PC-3 (cell line): ENCODE data around the gene IL23R. TPM values are rescaled to one million over a fixed set of nuclear protein-coding genes. Genes with fewer than 3 reads are reported as not detected.

Experiments
- ATAC-seq: fragments of 200-7000 bp; cut with Tn5 transposase; 2 replicates; pipeline ENCODE4 v1.9.1; 2020; ENCODE audit warnings: mild to moderate bottlenecking, moderate library complexity
- BruUV-seq: library from RNA; stranded (reverse); fragments of 400-500 nt; replicated peaks from 2 replicates; lab custom pipeline; 2021; lab: Mats Ljungman, UMichigan
- CTCF ChIA-PET: fragments of 300-600 bp; sonication (Branson Sonifier 250); formaldehyde crosslinking; loops from one replicate; lab custom pipeline; 2022; ENCODE audit warnings: antibody characterized with exemption; lab: Charles Lee
- POLR2A ChIA-PET: fragments of 300-600 bp; sonication (Branson Sonifier 250); formaldehyde crosslinking; loops from one replicate; lab custom pipeline; 2022; ENCODE audit warnings: antibody characterized with exemption; ENCODE audit not compliant: unreplicated experiment; lab: Charles Lee
- DNase-seq: peaks from one replicate; pipeline ENCODE4 v3.0.0-alpha.2; 2015
- H2AFZ ChIP-seq: fragments of 300-600 bp; sonication (generic); 2 replicates; pipeline ENCODE4 v1.6.0; 2016; ENCODE audit warnings: antibody characterized with exemption, low read length
- H3F3A ChIP-seq: fragments of 300-600 bp; sonication (generic); one replicate; pipeline ENCODE4 v1.6.0; 2017; ENCODE audit warnings: antibody characterized with exemption, low read length, control low read depth, mild to moderate bottlenecking; ENCODE audit not compliant: unreplicated experiment
- H3K27ac ChIP-seq: fragments of 300-600 bp; sonication (generic); 2 replicates; pipeline ENCODE4 v1.5.1; 2016; ENCODE audit warnings: mild to moderate bottlenecking, low read length
- H3K27me3 ChIP-seq: fragments of 300-600 bp; sonication (generic); 2 replicates; pipeline ENCODE4 v1.6.1; 2016; ENCODE audit warnings: low read length, mixed read lengths
- H3K36me3 ChIP-seq: fragments of 300-600 bp; sonication (generic); 2 replicates; pipeline ENCODE4 v1.6.1; 2016; ENCODE audit warnings: low read depth, mixed run types, low read length, mixed read lengths
- H3K4me1 ChIP-seq: fragments of 300-600 bp; sonication (generic); 2 replicates; pipeline ENCODE4 v1.5.1; 2016; ENCODE audit warnings: low read length; ENCODE audit not compliant: insufficient read depth
- H3K4me2 ChIP-seq: fragments of 300-600 bp; sonication (generic); 2 replicates; pipeline ENCODE4 v1.6.0; 2016; ENCODE audit warnings: low read length
- H3K4me3 ChIP-seq: fragments of 300-600 bp; sonication (generic); 2 replicates; pipeline ENCODE4 v1.5.1; 2016; ENCODE audit warnings: mild to moderate bottlenecking, low read length, mixed read lengths
- H3K79me2 ChIP-seq: fragments of 300-600 bp; sonication (generic); 2 replicates; pipeline ENCODE4 v1.6.1; 2017; ENCODE audit warnings: low read length, mixed read lengths
- H3K9ac ChIP-seq: fragments of 300-600 bp; sonication (generic); 2 replicates; pipeline ENCODE4 v1.6.0; 2016; ENCODE audit warnings: mild to moderate bottlenecking, low read length
- H3K9me2 ChIP-seq: fragments of 300-600 bp; sonication (generic); replicated peaks from 2 replicates; pipeline ENCODE4 v1.6.1; 2016; ENCODE audit warnings: mixed run types, low read length, mixed read lengths
- H3K9me3 ChIP-seq: fragments of 300-600 bp; sonication (generic); 2 replicates; pipeline ENCODE4 v1.6.1; 2016; ENCODE audit warnings: low read length, mixed read lengths
- H4K20me1 ChIP-seq: fragments of 300-600 bp; sonication (generic); 2 replicates; pipeline ENCODE4 v1.6.1; 2016; ENCODE audit warnings: low read length, mixed read lengths
- EZH2 ChIP-seq: fragments of 300-600 bp; sonication (generic); IDR thresholded peaks from one replicate; pipeline ENCODE4 v1.6.1; 2017; ENCODE audit warnings: antibody characterized with exemption, mild to moderate bottlenecking, low read length; ENCODE audit not compliant: unreplicated experiment
- EZH2phosphoT487 ChIP-seq: fragments of 300-600 bp; sonication (generic); IDR thresholded peaks from 2 replicates; pipeline ENCODE4 v1.6.1; 2018; ENCODE audit warnings: mild to moderate bottlenecking, antibody characterized with exemption, low read length, borderline replicate concordance
- intact Hi-C: fragments of 100-400 bp; cut with micrococcal nuclease; formaldehyde crosslinking; loops from 2 replicates; pipeline ENCODE4 v1.9.0; 2023
- total RNA-seq: library from RNA; depleted of rRNA; stranded (reverse); fragments of >200 nt; gene quantifications from 2 replicates; pipeline ENCODE4 v1.2.3, GENCODE V29; 2014
- TF ChIP-seq, protein P1 (sequence below): fragments of 300-600 bp; sonication (generic); conservative IDR thresholded peaks from 2 replicates; pipeline ENCODE4 v1.5.1; 2017; ENCODE audit warnings: antibody characterized with exemption, low read depth, mild to moderate bottlenecking, low read length

Gene IL23R
- total RNA-seq, 1 experiment from 2014 or later = not detected

DNA sequence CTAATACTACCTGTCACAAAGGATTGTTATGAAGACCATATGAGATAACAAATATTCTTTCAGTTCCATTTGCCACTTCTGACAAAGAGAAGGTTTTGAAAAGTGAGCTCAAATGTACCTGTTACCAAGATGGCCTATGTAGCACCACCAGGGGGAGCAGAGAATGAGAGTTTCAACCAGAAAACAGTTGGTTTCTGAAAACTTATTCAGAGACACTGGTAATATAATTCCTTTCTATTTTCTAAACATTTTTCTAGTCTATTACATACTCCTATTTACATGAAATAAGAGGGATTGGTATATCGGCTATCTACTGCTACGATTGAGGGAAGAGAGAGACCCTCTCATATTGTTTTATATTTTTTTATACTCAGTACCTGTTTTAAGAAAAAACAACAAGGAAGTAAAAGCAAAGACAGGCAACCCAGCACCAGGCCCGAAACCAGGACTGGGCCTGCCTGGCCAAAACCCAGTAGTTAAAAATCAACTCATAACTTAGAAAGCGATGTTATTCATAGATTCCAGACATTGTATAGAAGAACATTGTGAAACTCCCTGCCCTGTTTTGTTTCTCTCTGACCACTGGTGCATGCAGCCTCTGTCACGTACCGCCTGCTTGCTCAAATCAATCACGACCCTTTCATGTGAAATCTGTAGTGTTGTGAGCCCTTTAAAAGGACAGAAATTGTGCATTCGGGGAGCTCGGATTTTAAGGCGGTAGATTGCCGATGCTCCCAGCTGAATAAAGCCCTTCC lies 48.3 kb downstream of the IL23R start:
- intact Hi-C loops = loop anchor here (1.0 kb wide), 1 partner anchor 286 kb away; no protein-coding TSS in a partner anchor
- no TSS peak for BruUV-seq
- DNase-seq (peak; percentile 68), ATAC-seq (peak; percentile 60)
- H3K9me2 ChIP-seq = no peaks in the 10 kb centered on the region
- no peak for TF ChIP-seq EZH2
- TF ChIP-seq, protein P1, sequence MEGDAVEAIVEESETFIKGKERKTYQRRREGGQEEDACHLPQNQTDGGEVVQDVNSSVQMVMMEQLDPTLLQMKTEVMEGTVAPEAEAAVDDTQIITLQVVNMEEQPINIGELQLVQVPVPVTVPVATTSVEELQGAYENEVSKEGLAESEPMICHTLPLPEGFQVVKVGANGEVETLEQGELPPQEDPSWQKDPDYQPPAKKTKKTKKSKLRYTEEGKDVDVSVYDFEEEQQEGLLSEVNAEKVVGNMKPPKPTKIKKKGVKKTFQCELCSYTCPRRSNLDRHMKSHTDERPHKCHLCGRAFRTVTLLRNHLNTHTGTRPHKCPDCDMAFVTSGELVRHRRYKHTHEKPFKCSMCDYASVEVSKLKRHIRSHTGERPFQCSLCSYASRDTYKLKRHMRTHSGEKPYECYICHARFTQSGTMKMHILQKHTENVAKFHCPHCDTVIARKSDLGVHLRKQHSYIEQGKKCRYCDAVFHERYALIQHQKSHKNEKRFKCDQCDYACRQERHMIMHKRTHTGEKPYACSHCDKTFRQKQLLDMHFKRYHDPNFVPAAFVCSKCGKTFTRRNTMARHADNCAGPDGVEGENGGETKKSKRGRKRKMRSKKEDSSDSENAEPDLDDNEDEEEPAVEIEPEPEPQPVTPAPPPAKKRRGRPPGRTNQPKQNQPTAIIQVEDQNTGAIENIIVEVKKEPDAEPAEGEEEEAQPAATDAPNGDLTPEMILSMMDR = peak; percentile 79
- H3K4me2 ChIP-seq = no peak overlapping the region
- POLR2A ChIA-PET = no interaction called here
- H2AFZ ChIP-seq = no peak overlapping the region
- no peaks in the 10 kb centered on the region for H3K4me1 ChIP-seq
- H3K36me3 ChIP-seq = no peaks in the 10 kb centered on the region
- no peaks in the 10 kb centered on the region for H3F3A ChIP-seq
- H4K20me1 ChIP-seq = no peaks in the 10 kb centered on the region
- no peaks in the 10 kb centered on the region for H3K27me3 ChIP-seq
- no peak overlapping the region for H3K9ac ChIP-seq
- no peaks in the 10 kb centered on the region for H3K79me2 ChIP-seq
- no peak overlapping the region for H3K4me3 ChIP-seq
- H3K9me3 ChIP-seq = no peaks in the 10 kb centered on the region
- CTCF ChIA-PET = interaction anchor here (0.6 to 2.9 kb wide), 6 partner anchors 9 to 286 kb away, joined by 3 to 18 read pairs (median 5); no protein-coding TSS in a partner anchor
- no peak overlapping the region for H3K27ac ChIP-seq

DNA sequence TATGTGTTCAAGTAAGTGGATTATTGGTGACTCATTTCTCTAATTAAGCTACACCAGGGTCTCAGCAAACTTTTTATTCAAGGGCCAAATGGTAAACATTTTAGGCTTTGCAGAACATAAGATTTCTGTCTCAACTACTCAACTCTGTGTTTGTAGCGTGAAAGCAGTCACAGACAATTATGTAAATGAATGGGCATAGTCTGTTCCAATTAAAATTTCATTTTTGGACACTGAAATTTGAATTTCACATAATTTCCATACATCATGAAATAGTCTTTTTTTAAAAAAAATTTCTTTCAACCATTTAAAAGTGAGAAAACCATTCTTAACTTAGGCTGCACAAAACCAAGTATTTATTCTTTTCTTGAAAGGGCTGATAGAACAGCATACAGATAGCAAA lies 50.1 kb downstream of the IL23R start:
- H2AFZ ChIP-seq = no peak overlapping the region
- ChIA-PET POLR2A (no interaction called here), CTCF (no interaction called here)
- H3K9me3 ChIP-seq = no peaks in the 10 kb centered on the region
- H3K9me2 ChIP-seq = no peaks in the 10 kb centered on the region
- intact Hi-C loops = no loop called here
- no peaks in the 10 kb centered on the region for H3K36me3 ChIP-seq
- ATAC-seq (no peak), DNase-seq (no peak)
- no peaks in the 10 kb centered on the region for H3K4me1 ChIP-seq
- no peak overlapping the region for H3K27ac ChIP-seq
- no peak overlapping the region for H3K4me3 ChIP-seq
- H3K9ac ChIP-seq = no peak overlapping the region
- no peaks in the 10 kb centered on the region for H4K20me1 ChIP-seq
- H3K27me3 ChIP-seq = no peaks in the 10 kb centered on the region
- H3K79me2 ChIP-seq = no peaks in the 10 kb centered on the region
- no TSS peak for BruUV-seq
- no peaks in the 10 kb centered on the region for H3F3A ChIP-seq
- H3K4me2 ChIP-seq = no peak overlapping the region
- TF ChIP-seq EZH2 = no peak
- TF ChIP-seq, protein P1 = no peak
- no peak for TF ChIP-seq EZH2phosphoT487

DNA sequence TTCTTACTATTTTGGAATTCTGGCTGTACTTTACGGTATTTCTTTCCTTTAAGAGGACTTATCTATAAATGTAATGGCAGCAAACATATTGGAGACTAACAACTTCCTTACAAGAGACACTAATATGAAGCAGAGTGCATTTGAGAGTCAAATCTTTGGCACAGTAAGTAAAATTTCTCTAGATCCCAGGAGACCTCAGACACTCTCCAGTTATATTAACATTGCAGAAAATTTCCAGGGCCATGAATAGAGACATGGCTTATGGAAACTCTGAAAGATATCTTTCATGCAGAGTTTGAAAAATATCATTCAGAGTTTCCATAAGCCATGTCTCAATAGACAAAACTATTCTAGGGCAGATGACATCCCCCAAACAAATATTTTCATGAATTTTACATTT lies 51.2 kb downstream of the IL23R start:
- Histone ChIP-seq H3K27ac (no peak overlapping the region), H3K9ac (no peak overlapping the region), H3K36me3 (no peaks in the 10 kb centered on the region), H2AFZ (no peak overlapping the region), H3F3A (no peaks in the 10 kb centered on the region), H3K27me3 (no peaks in the 10 kb centered on the region), H3K9me3 (no peaks in the 10 kb centered on the region), H3K4me2 (no peak overlapping the region), H3K4me3 (no peak overlapping the region), H4K20me1 (no peaks in the 10 kb centered on the region), H3K9me2 (no peaks in the 10 kb centered on the region), H3K79me2 (no peaks in the 10 kb centered on the region), H3K4me1 (no peaks in the 10 kb centered on the region)
- DNase-seq (no peak), ATAC-seq (no peak)
- ChIA-PET POLR2A (interaction anchor here (0.7 kb wide), 1 partner anchor 1470 kb away, joined by 3 read pairs; no protein-coding TSS in a partner anchor), CTCF (no interaction called here)
- intact Hi-C loops = no loop called here
- TF ChIP-seq, protein P1 = no peak
- TF ChIP-seq EZH2 (no peak), EZH2phosphoT487 (no peak)
- no TSS peak for BruUV-seq
